Loucy (cell line): ENCODE measurements around the gene FOXN4.

Source experiments
- H2AFZ ChIP-seq: fragments of 200-600 bp; sonication (generic); 2 replicates; pipeline ENCODE4 v1.6.0; 2016; ENCODE audit warnings: antibody characterized with exemption, mild to moderate bottlenecking, low read length, moderate library complexity
- H3F3A ChIP-seq: fragments of 200-600 bp; 2 replicates; pipeline ENCODE4 v1.6.0; 2016; ENCODE audit warnings: antibody characterized with exemption, low read depth, mild to moderate bottlenecking
- H3K27me3 ChIP-seq: fragments of 200-600 bp; sonication (generic); 2 replicates; pipeline ENCODE4 v1.6.1; 2014; ENCODE audit warnings: low read length, mild to moderate bottlenecking; ENCODE audit not compliant: insufficient read depth, poor library complexity, severe bottlenecking
- H3K36me3 ChIP-seq: fragments of 200-600 bp; sonication (generic); 2 replicates; pipeline ENCODE4 v1.6.1; 2016; ENCODE audit warnings: low read length; ENCODE audit not compliant: insufficient read depth
- H3K4me1 ChIP-seq: fragments of 200-600 bp; sonication (generic); 2 replicates; pipeline ENCODE4 v1.5.1; 2014; ENCODE audit warnings: low read length, mild to moderate bottlenecking; ENCODE audit not compliant: insufficient read depth, poor library complexity, severe bottlenecking
- H3K4me2 ChIP-seq: fragments of 200-600 bp; sonication (generic); 2 replicates; pipeline ENCODE4 v1.6.0; 2014; ENCODE audit warnings: antibody characterized with exemption, low read length, low read depth, mild to moderate bottlenecking; ENCODE audit not compliant: poor library complexity, severe bottlenecking
- H3K4me3 ChIP-seq: fragments of 200-600 bp; sonication (generic); 2 replicates; pipeline ENCODE4 v1.5.1; 2014; ENCODE audit warnings: low read length, mild to moderate bottlenecking, mixed read lengths; ENCODE audit not compliant: poor library complexity, severe bottlenecking
- H3K79me2 ChIP-seq: fragments of 200-600 bp; sonication (generic); 2 replicates; pipeline ENCODE4 v1.6.1; 2014; ENCODE audit warnings: low read length; ENCODE audit not compliant: insufficient read depth
- H3K9ac ChIP-seq: fragments of 200-600 bp; sonication (generic); 2 replicates; pipeline ENCODE4 v1.6.0; 2014; ENCODE audit warnings: mild to moderate bottlenecking, low read depth, low read length, moderate library complexity; ENCODE audit not compliant: poor library complexity, severe bottlenecking
- H3K9me2 ChIP-seq: fragments of 200-600 bp; sonication (generic); replicated peaks from 2 replicates; pipeline ENCODE4 v1.6.1; 2016; ENCODE audit warnings: low read depth, low read length, mixed read lengths
- H3K9me3 ChIP-seq: fragments of 200-600 bp; sonication (generic); 2 replicates; pipeline ENCODE4 v1.6.1; 2014; ENCODE audit warnings: mild to moderate bottlenecking, antibody characterized with exemption, low read length, low read depth; ENCODE audit not compliant: insufficient read depth
- H4K20me1 ChIP-seq: fragments of 200-600 bp; sonication (generic); 2 replicates; pipeline ENCODE4 v1.6.0; 2014; ENCODE audit warnings: antibody characterized with exemption, low read length, mild to moderate bottlenecking; ENCODE audit not compliant: insufficient read depth, poor library complexity, severe bottlenecking
- CTCF ChIP-seq: fragments of 200-600 bp; sonication (generic); conservative IDR thresholded peaks from 2 replicates; pipeline ENCODE4 v1.5.1; 2014; ENCODE audit warnings: mild to moderate bottlenecking, antibody characterized with exemption, low read length
- EZH2phosphoT487 ChIP-seq: fragments of 200-600 bp; IDR thresholded peaks from 2 replicates; pipeline ENCODE4 v1.6.1; 2018; ENCODE audit warnings: antibody characterized with exemption, mild to moderate bottlenecking, moderate library complexity, borderline replicate concordance

Gene FOXN4

GRCh38 chr12:109247831-109248654 lies 61.0 kb downstream of the FOXN4 start:
- no peak overlapping the region for H3K4me2 ChIP-seq
- H3F3A ChIP-seq: no peaks in the 10 kb centered on the region
- no peaks in the 10 kb centered on the region for H3K36me3 ChIP-seq
- H2AFZ ChIP-seq: no peak overlapping the region
- no peak for TF ChIP-seq CTCF
- no peak for TF ChIP-seq EZH2phosphoT487
- H3K9me2 ChIP-seq: no peaks in the 10 kb centered on the region
- no peaks in the 10 kb centered on the region for H3K9me3 ChIP-seq
- H3K27me3 ChIP-seq: no peaks in the 10 kb centered on the region
- no peaks in the 10 kb centered on the region for H4K20me1 ChIP-seq
- no peaks in the 10 kb centered on the region for H3K4me1 ChIP-seq
- H3K4me3 ChIP-seq: no peak overlapping the region
- no peaks in the 10 kb centered on the region for H3K79me2 ChIP-seq
- H3K9ac ChIP-seq: no peak overlapping the region

- no peaks in the 10 kb centered on the region for H3K9me2 ChIP-seq
- H3F3A ChIP-seq: no peaks in the 10 kb centered on the region
- no peak for TF ChIP-seq CTCF
- H3K9me3 ChIP-seq: no peaks in the 10 kb centered on the region
- H3K4me2 ChIP-seq: no peak overlapping the region
- no peak overlapping the region for H2AFZ ChIP-seq
- H3K27me3 ChIP-seq: no peaks in the 10 kb centered on the region
- H3K9ac ChIP-seq: no peak overlapping the region
- no peaks in the 10 kb centered on the region; the same call in 1 of the 2 replicates for H3K36me3 ChIP-seq
- no peaks in the 10 kb centered on the region for H3K79me2 ChIP-seq
- H3K4me3 ChIP-seq: no peak overlapping the region
- no peaks in the 10 kb centered on the region for H4K20me1 ChIP-seq
- no peaks in the 10 kb centered on the region for H3K4me1 ChIP-seq
Observed at GRCh38 chr12:109246221-109246620, 62.9 kb downstream of the FOXN4 start.

DNA sequence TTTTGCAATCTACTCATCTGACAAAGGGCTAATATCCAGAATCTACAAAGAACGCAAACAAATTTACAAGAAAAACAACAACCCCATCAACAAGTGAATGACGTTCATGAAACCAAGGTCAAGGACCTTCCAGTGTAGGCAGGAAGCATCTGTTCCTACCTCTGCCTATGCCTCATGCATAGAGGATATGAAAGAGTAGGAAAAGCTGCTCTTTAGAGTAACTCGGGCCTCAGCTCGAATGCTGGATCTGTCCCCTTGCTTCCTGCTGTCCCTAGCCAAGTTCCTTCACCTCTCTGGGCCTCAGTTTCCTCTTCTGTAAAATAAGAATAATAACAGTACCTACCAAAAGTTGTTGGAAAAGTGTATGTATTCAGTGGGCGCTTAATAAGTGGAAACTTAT lies 65.0 kb downstream of the FOXN4 start:
- H3K4me2 ChIP-seq: no peak overlapping the region
- no peaks in the 10 kb centered on the region for H3K79me2 ChIP-seq
- H3K36me3 ChIP-seq: no peaks in the 10 kb centered on the region; the same call in 1 of the 2 replicates
- no peaks in the 10 kb centered on the region for H3K9me3 ChIP-seq
- no peak overlapping the region for H3K4me3 ChIP-seq
- no peaks in the 10 kb centered on the region for H3K4me1 ChIP-seq
- H3K9ac ChIP-seq: no peak overlapping the region
- no peak overlapping the region for H2AFZ ChIP-seq
- H3K9me2 ChIP-seq: no peaks in the 10 kb centered on the region
- H4K20me1 ChIP-seq: no peaks in the 10 kb centered on the region
- H3K27me3 ChIP-seq: no peaks in the 10 kb centered on the region
- TF ChIP-seq CTCF (no peak), EZH2phosphoT487 (no peak)
- no peaks in the 10 kb centered on the region for H3F3A ChIP-seq
